Activated T-cell treated with anti-CD3 and anti-CD28 coated beads, Interleukin-2, amount 50 U/mL, for 1 hour (primary cell): ENCODE data around the gene EVI5L.

Source experiments
- DNase-seq: peaks from one replicate; pipeline ENCODE4 v3.0.0-alpha.2; 2020

EVI5L gene

DNA sequence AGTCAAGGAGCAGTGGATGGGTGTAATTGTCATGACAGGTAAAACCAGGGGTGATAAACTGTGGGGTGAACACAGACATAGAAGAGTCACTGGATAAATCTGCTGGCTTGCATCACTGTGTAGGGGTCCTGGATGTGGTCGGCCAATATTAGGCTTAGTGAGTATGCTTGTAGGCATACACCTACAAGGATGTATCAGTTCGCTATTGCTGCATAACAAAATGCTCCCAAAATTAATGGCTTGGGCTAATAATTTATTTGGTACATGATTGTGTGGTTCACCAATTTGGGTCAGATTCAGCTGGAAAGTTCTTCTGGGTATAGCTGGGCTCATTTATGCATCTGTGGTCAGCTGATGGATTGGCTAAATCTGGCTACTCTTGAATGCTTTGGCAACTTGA is 11.2 kb upstream of the EVI5L start:
- DNase-seq: no peak

DNA sequence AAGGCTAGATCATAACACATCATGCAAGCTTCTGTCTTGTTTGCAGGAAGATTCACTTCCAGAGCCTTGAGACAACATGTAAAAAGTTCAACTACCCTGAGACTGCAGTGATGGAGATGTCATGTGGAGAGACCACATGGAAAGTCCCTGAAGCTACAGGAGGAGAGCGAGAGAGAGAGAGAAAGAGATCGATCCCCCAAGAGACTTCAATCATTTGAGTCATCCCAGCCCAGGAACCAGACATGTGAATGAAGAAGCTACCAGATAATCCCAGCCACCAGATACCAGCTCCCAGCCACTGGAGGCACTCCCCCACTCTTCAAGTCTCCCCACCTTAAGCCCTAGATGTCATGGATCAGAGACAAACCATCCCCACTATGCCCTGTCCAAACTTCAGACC is 10.7 kb upstream of the EVI5L start:
- DNase-seq: no peak

DNA sequence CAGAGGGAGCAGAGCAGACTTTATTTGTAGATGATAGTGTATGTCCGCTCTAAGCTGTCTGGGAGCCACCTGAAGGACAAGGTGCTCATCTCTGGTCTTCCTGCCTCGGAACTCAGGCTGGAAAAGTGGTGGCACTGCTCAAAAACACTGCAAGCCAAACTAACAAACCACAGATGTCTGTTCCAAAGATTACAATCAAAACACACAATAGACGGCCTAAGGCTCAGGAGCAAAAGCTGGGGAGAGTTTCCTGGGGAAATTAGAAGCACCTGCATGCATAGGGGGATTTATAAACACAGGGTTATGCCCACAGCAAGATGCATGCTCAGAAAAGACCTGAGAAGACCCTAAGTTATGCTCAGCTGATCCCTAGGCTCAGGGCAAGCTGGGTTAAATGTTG is 9.4 kb upstream of the EVI5L start:
- no peak for DNase-seq

DNA sequence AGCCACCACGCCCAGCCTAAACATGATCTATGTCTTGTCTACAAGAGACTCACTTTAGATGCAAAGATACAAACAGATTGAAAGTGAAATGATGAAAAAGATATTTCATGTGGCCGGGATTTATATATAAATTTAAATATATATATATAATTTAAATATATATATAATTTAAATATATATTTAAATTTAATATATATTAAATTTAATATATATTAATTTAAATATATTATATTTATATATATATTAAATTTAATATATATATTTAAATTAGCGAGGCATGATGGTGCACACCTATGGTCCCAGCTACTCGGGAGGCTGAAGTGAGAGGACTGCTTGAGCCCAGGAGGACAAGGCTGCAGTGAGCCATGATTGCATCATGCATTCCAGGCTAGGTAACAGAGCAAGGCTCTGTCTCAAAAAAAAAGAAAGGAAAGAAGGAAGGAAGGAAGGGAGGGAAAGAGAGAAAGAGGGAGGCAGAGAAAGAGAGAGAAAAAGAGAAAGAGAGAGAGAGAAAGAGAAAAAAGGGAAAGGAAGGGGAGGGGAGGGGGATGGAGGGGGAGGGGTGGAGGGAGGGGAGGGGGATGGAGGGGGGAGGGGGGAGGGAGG is 7.0 kb upstream of the EVI5L start:
- no peak for DNase-seq

DNA sequence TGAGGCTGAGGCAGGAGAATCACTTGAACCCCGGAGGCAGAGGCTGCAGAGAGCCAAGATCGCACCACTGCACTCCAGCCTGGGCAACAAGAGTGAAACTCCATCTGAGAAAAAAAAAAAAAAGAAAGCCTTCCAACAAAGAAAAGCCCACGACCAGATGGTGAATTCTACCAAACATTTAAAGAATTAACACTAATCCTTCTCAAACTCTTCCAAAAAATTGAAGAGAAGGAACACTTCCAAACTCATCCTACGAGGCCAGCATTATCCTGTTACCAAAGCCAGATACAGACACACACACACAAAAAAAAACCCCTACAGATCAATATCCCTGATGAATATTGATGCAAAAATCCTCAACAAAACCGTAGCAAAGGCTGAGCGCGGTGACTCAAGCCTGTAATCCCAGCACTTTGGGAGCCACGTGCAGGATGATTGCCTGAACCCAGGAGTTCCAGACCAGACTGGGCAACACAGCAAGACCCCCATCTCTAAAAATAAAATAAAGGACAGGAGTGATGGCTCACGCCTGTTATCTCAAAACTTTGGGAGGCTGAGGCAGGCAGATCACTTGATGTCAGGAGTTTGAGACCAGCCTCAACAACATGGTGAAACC is 6.2 kb upstream of the EVI5L start:
- DNase-seq: no peak

DNA sequence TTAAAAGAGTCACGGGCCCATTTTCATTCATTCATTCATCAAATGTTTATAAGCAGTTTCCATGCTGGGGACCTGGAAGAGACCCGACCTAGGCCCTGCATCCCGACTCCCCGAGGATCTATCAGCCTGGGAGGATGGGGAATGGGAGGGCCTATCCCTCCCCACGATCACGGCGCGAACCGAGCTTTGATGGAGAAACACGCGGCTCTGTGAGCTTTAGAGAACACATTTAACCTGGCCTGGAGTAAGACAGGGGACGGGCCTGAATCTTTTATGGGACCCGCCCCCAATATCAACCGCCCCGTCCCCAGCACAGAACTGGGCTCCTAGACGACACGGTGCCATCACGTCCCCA is 875 bp upstream of the EVI5L start:
- DNase-seq: no peak

DNA sequence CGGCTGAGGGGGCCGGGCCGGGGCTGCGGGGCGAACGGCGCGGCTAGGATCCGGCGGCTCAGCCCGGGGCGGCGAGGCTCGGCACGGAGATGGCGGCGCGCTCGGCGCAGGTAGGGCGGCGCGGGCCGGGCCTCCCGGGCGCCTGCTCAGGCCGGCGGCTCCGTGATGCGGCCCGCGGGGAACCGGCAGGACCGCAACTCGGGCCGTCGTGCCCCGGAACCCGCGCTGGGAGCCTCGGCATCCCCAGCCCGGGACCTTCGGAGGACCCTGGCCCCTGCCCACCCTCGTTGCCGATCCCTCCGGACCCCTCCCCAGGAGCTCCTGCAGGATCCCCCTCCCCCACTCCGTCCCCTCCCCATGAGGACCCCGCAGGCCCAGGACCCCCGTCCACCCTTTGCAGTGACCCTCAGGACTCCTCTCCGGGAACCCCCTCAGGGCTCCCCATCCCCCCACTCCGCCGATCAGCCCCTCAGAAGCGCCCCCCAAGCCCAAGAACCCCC is 304 bp downstream of the EVI5L start:
- DNase-seq: no peak

DNA sequence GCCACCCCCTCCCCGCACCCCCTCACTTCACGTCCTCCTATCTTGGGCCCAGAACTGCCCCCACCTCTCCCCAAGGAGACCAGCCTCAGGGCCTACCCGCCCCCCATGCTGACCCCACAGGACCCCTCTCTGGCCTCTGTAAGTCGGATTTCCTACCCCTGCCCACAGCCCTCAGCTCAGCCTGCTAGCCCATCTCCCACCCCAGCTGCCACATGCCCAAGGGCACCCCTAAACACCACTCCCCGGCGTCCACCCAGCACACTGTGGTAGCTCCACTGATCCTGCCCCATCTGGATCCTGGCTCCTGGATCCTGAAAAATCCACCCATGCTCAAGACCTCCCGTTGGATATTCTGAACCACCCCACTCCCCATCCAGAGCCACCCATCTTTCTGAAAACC is 805 bp downstream of the EVI5L start:
- no peak for DNase-seq

DNA sequence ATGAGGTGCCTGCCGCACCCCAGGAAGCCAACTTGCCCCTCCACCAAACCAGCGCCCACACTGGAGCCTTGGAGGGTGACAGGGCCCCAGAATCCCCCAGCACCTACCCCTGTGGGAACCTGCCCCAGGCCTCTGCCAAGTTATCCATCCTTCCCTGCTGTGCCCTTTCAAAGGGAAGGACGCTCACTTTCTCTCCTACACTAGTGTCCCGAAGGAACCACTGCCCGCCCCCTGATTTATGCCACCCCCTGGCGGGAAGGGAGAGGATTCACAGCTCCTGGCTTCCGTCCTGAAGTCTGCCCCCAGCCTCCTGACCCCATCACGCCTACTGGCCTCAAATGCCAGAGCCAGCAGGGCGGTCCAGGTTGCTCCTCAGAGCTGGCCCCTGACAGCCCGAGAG is 1.4 kb downstream of the EVI5L start:
- no peak for DNase-seq

DNA sequence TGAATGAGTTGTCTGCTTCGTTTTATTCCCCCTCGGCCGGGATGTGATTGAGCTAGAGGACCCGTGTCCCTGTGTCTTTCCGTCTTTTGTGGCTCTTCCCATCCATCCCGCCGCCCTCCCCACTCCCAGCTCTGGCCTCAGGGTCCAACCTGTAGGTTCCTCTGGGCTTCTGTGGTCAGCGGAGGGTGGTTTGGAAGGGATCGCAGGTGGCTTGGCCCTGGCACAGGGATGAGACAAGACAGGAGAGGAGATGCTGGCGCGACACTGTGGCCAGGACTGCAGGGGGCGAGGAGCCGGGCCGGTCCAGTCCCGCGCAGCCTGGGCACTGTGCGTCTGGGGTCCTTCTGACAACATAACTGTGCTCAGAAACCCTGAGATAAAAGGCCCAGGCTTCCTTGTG is 2.0 kb downstream of the EVI5L start:
- DNase-seq: no peak

DNA sequence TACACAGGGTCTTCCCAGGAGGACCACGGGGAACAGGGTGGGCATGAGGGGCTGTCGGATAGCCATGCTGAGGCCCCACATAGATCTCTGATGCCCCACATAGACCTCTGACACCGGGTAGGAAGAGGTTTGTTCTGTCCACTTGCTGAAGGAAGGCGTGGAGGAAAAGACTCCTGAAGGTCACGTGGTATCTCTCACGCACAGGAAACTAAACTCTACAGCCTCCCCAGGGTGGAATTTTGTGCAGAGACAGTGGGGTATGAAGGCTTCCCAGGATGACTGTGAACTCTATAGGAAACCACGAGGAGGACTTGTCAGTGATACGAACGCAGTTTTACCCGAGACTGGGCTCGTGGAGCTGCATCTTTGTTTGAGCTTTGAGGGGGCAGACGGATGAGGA is 2.8 kb downstream of the EVI5L start:
- no peak for DNase-seq

DNA sequence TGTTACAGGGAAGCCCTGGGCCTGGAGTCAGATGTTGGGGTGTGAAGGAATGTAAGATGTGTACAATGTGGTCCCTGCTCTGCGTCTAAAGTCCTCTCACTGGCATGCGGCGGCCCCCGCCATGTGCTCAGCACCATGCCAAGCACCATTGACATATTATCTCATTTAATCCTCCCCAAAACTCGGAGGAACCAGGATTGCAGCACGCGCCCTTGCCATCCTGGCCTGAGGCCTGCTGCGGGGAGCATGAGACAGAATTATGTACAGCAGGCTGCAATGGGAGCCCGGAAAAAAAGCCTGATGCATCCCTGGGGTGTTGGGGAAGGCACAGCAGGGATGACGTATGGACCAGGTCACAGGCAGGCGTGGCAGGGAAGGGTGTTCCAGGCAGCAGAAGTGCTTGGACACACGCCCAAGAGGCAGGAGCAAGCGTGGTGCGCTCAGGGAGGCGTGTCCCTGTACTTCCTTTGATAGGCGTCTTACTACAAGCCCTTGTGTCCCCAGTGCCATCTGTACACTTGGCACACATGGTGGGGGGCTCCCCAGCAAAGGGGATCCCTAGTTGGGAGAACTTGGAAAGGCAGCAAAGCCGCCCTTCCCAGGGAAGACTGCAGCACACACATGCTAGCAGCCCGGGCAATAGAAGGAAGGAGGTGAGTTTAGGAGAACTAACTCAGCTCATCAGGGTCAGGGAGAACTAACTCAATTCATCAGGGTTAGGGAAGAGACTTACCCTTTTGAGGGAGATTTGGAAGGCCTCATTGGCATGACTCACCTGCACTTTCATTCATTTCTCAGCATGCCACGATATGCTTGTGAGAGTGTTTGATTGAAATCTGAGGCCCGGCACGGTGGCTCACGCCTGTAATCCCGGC is 3.4 kb downstream of the EVI5L start:
- no peak for DNase-seq

DNA sequence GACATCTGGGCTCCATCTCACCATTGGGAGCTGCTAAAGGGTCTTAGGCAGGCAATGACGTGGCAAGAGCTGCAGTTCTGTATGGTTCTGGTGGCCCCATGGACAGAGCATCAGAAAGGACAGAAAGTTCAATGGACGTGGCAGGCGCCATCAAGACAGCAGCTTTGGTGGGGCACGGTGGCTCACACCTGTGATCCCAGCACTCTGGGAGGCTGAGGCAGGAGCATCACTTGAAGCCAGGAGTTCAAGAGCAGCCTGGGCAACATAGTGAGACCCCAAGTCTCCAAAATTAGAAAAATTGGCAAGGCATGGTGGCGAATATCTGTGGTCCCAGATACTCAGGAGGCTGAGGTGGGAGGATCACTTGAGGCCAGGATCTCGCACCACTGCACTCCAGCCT is 9.5 kb downstream of the EVI5L start:
- no peak for DNase-seq

DNA sequence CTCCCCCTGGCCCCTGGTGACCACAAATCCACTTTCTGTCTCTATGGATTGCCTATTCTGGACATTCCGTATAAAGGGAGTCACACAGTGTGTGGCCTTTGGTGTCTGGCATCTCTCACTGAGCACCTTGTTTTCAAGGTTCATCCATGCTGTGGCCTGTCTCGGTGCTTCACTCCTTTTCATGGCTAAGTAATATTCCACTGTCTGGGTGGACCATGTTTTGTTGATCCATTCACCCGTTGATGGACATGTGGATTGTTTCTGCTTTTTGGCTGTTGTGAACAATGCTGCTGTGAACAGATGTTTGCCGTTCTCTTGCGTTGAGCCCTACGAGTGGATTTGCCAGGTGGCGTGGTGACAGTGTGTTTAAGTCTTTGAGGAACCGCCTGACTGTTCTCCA is 10.6 kb downstream of the EVI5L start:
- DNase-seq: no peak

DNA sequence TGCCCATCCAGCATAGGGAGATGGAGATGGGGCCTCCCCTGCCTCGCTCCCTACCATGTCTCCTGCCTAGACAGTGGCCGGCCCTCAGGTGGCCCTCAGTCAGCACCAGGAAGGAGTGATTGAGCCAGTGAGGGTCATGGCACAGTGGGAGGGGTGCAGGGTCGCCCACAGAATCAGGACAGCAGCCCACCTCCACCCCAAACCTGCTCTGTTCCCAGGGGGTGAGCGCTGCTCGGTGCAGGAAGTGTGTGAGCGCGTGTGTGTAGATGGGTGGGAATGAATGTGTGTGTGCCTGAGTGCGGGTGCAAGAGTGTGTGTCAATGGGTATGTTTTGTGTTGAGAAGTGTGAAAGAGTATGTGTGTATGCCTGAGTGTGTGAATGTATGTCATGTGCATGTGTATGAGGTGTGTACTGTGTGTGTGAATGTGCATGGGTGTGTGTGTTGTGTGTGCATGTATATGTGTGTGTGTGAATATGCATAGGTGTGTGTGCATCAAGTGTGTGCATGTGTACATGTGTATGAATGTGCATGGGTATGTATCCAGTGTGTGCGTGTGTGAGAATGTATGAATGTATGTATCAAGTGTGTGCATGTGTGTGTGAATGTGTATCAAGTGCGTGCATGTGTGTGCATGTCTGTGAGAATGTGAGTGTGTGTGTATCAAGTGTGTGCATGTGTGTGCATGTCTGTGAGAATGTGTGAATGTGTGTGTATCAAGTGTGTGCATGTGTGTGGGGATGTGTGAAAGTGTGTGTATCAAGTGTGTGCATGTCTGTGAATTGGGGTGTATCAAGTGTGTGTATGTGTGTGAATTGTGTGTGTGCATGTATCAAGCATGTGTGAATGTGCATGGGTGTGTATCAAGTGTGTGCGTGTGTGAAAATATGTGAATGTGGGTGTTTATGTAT is 12.0 kb downstream of the EVI5L start:
- no peak for DNase-seq

DNA sequence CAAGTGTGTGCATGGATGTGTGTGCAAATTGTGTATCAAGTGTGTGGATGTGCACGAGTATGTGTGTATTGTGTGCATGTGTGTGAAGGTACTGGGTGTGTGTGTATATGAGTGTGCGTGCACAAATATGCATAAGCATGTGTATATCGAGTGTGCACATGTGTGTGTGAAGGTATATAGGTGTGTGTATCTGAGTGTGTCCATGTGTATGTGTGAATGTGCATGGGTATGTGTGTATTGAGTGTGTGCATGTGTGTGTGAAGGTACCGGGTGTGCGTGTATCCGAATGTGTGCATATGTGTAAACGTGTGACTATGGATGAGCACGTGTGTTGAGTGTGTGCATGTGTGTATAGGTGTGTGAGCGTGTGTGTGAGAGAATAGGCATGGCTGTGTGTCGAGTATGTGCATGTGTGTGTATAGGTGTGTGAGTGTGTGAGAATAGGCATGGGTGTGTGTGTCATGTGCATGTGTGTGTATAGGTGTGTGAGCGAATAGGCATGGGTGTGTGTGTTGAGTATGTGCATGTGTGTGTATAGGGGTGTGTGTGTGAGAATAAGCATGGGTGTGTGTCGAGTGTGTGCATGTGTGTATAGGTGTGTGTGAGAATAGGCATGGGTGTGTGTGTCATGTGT is 12.8 kb downstream of the EVI5L start:
- DNase-seq: no peak

DNA sequence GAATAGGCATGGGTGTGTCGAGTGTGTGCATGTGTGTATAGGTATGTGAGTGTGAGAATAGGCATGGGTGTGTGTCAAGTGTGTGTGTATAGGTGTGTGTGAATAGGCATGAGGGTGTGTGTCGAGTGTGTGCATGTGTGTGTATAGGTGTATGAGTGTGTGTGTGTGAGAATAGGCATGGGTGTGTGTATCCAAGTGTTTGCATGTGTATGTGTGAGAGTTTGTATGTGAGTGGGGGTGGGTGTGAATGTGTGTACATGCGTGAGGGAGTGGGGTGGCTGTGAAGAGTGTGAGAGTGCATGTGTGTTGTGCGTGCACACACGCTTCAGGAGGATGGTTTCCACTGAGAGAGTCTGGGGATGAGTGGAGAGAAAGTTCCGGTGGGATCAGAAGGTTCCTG is 13.5 kb downstream of the EVI5L start:
- DNase-seq: no peak

DNA sequence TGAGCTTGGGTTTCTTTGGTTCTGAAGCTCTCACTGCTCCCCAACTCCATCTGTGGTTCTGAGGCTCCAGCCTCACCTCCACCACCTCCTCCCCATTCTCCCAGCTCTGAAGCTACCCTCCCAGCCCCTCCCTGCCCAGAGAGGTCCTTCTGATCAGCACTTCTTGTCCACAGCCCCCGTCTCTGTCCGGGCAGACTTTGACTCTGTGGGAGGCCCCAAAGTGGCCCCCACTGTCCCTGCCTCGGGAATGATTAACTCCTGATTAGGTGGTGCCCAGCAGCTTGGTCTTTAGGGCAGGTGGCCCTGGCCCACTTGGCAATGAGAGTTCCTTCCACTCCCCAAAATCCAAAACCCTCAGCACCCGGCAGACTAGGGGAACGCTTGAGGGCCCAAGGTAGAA is 14.4 kb downstream of the EVI5L start:
- no peak for DNase-seq

DNA sequence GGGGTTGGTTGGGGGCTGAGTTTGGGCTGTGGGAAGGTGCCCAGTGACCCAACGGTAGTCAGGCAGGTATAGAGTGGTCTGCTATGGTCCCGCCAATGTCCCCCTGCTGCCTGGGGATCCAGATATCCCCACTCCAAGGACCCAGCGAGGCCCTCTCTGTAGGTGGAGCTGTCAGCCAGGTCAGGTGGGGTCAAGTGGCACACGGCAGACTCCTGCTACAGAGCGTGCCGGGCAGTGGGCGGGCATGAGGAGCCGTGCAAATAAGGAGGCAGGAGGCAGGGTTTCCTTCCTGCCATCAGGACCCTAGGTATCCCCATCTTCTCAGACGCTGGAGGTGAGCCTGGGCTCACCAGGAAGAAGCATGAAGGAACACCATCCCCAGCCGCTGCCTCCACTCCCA is 14.9 kb downstream of the EVI5L start:
- DNase-seq: no peak

DNA sequence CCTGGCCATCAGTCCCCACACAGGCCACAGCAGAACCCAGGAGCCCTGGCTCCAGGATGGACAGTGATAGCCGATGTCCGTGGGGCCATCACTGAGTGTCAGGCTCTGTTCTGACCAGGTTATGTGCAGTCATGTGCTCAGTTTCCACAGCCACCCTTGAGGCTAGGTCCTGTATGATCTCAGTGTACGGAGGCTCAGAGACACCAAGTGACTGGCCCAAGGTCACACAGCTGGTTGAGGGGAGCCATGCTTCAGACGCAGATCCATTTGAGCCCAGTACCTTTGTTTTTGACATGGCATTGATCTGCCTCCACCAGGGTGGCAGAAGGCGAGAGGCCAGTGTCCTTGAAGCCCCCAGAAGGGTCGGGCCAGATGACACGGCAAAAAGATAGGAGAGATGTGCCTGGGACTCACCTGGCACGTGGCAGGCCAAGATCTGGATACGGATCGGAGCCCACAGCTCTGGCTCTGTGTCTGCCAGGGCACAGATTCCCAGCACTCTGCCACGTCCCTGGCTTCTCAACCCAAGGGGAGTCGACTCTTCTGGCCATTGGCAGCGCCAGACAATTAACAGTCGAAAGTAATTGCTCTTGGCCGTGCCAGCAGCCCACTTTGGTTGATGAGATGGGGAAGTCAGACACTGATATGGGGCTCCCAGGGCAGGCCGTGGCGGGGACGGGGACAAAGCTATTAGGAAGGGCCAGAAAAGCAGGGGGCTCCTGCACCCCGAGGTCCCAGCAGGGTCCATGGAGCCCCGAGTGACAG is 15.6 kb downstream of the EVI5L start:
- DNase-seq: no peak

DNA sequence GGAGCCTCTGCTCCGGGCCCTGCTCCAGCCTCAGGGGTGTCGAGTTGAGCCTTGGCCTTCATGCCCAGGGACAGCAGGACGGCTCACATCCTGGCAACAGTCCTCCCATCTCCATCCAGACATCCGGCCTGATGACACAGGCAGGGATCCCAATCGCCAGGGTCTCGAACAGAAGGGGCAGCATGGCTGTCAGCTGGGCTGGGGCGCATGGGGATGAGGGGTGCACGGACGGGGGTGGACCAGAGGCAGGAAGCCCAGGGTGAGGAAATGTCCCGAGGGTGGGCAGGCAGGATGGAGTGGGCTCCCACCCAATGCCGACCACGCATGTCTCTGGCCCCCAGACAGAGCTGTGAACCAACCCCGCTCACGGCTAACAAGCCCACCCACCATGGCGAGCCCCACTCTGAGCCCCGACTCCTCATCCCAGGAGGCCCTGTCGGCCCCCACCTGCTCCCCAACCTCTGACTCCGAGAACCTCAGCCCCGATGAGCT is 16.2 kb downstream of the EVI5L start:
- DNase-seq: no peak

DNA sequence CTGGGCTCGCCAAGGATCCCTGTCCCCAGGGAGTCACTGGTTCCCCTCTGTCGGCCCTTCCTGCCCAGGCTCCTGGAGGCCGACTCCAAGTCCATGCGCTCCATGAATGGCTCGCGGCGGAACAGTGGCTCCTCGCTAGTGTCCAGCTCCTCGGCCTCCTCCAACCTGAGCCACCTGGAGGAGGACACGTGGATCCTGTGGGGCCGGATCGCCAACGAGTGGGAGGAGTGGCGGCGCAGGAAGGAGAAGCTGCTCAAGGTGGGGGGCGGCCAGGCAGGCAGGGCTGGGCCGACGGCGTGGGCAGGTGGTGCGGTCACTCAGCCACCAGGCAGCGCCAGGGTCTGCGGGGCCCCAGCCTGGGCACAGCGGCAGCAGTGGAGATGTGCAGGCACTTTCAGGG is 17.6 kb downstream of the EVI5L start:
- no peak for DNase-seq
